ENCODE measurements around the gene ICA1.
"Not testable (repeated sequence)": the region's sequence is repeated elsewhere in the genome, so short reads cannot be mapped to it uniquely, and the experiment has no call there.

Gene ICA1

GRCh38 chr7:8255680-8256655, 6.0 kb downstream of the ICA1 start:
- no peak overlapping the region for H3K4me2 ChIP-seq
- H3K4me3 ChIP-seq = no peak overlapping the region
- no peak overlapping the region for H3K27ac ChIP-seq
- H3K9ac ChIP-seq = no peak overlapping the region
- H3K4me1 ChIP-seq = peaks cover 0 to 5% (median 3%) of the 10 kb centered on the region in 10 experiments; a peak in 12 of 20 replicates
- H3K36me3 ChIP-seq = no peaks in the 10 kb centered on the region
- peaks cover 0 to 15% (median 7%) of the 10 kb centered on the region in 11 experiments; a peak in 16 of 22 replicates for H3K27me3 ChIP-seq
- peaks cover 0 to 17% (median 0%) of the 10 kb centered on the region in 11 experiments; a peak in 5 of 22 replicates for H3K9me3 ChIP-seq (replicated peaks in 1 of 11)
- H4K20me1 ChIP-seq = no peaks in the 10 kb centered on the region
- TF ChIP-seq Cebpa-rat (IDR thresholded peaks at IDR 0.05) = no peak

- Histone ChIP-seq H3K36me3 (no peaks in the 10 kb centered on the region), H3K4me2 (no peak overlapping the region), H3K27me3 (peaks cover 0 to 2% (median 0%) of the 10 kb centered on the region in 11 experiments; a peak in 1 of 22 replicates), H3K4me1 (peaks cover 0 to 6% (median 0%) of the 10 kb centered on the region in 10 experiments; a peak in 6 of 20 replicates), H3K9ac (no peak overlapping the region), H3K9me3 (replicated peaks in 1 of 11) (peaks cover 0 to 17% (median 0%) of the 10 kb centered on the region in 11 experiments; a peak in 5 of 22 replicates), H4K20me1 (no peaks in the 10 kb centered on the region), H3K27ac (no peak overlapping the region), H3K4me3 (no peak overlapping the region)
- no peak for TF ChIP-seq Cebpa-rat (IDR thresholded peaks at IDR 0.05)
These were observed 7.3 kb downstream of the ICA1 start for GRCh38 chr7:8254667-8255066.

- Histone ChIP-seq H3K4me3 (no peak overlapping the region), H3K9me3 (replicated peaks in 1 of 11) (peaks cover 0 to 17% (median 0%) of the 10 kb centered on the region in 11 experiments; a peak in 5 of 22 replicates), H3K9ac (no peak overlapping the region), H3K27me3 (no peaks in the 10 kb centered on the region), H4K20me1 (no peaks in the 10 kb centered on the region), H3K4me2 (no peak overlapping the region), H3K36me3 (no peaks in the 10 kb centered on the region), H3K4me1 (peaks cover 0 to 11% (median 0%) of the 10 kb centered on the region in 10 experiments; a peak in 6 of 20 replicates), H3K27ac (no peak overlapping the region)
- no peak for TF ChIP-seq Cebpa-rat (IDR thresholded peaks at IDR 0.05)
These were observed 7.8 kb downstream of the ICA1 start for GRCh38 chr7:8254215-8254614.

- Histone ChIP-seq H3K9me3 (replicated peaks in 1 of 11) (peaks cover 0 to 10% (median 0%) of the 10 kb centered on the region in 11 experiments; a peak in 4 of 22 replicates), H3K27me3 (no peaks in the 10 kb centered on the region), H3K4me2 (no peak overlapping the region), H3K4me3 (no peak overlapping the region), H3K27ac (no peak overlapping the region), H4K20me1 (no peaks in the 10 kb centered on the region), H3K4me1 (peaks cover 0 to 14% (median 0%) of the 10 kb centered on the region in 10 experiments; a peak in 6 of 20 replicates), H3K9ac (no peak overlapping the region), H3K36me3 (no peaks in the 10 kb centered on the region)
- TF ChIP-seq Cebpa-rat (IDR thresholded peaks at IDR 0.05) = no peak
These were observed 10.8 kb downstream of the ICA1 start for GRCh38 chr7:8251195-8251594.

- Histone ChIP-seq H3K9ac (no peak overlapping the region), H3K27me3 (no peaks in the 10 kb centered on the region)
- no peak for TF ChIP-seq Cebpa-rat (IDR thresholded peaks at IDR 0.05)
These were observed 11.4 kb downstream of the ICA1 start for GRCh38 chr7:8250547-8250946.

GRCh38 chr7:8249121-8249520, 12.8 kb downstream of the ICA1 start:
- H3K27me3 ChIP-seq = no peaks in the 10 kb centered on the region
- H3K9ac ChIP-seq = no peak overlapping the region
- H3K36me3 ChIP-seq = no peaks in the 10 kb centered on the region
- H3K4me3 ChIP-seq = no peak overlapping the region
- H3K9me3 ChIP-seq (replicated peaks in 1 of 11) = peaks cover 0 to 9% (median 4%) of the 10 kb centered on the region in 11 experiments; a peak in 9 of 22 replicates
- TF ChIP-seq Cebpa-rat (IDR thresholded peaks at IDR 0.05) = no peak
- H3K4me1 ChIP-seq = peaks cover 0 to 14% (median 0%) of the 10 kb centered on the region in 10 experiments; a peak in 6 of 20 replicates
- no peak overlapping the region for H3K27ac ChIP-seq
- no peaks in the 10 kb centered on the region for H4K20me1 ChIP-seq
- peak overlapping the region in 2 of 11 experiments; percentile 15 to 28; a peak in 3 of 22 replicates for H3K4me2 ChIP-seq

More at GRCh38 chr7:8250547-8250946, 11.4 kb downstream of the ICA1 start:
- Histone ChIP-seq H4K20me1 (no peaks in the 10 kb centered on the region), H3K27ac (no peak overlapping the region), H3K4me3 (no peak overlapping the region), H3K4me2 (no peak overlapping the region), H3K4me1 (peaks cover 0 to 14% (median 0%) of the 10 kb centered on the region in 10 experiments; a peak in 6 of 20 replicates), H3K36me3 (no peaks in the 10 kb centered on the region), H3K9me3 (replicated peaks in 1 of 11) (peaks cover 0 to 5% (median 0%) of the 10 kb centered on the region in 11 experiments; a peak in 3 of 22 replicates)

GRCh38 chr7:8246020-8246419, 15.9 kb downstream of the ICA1 start:
- Histone ChIP-seq H3K4me3 (no peak overlapping the region), H3K36me3 (no peaks in the 10 kb centered on the region), H3K9me3 (replicated peaks in 1 of 11) (peaks cover 0 to 21% (median 13%) of the 10 kb centered on the region in 11 experiments; a peak in 14 of 22 replicates), H3K4me2 (no peak overlapping the region), H3K9ac (no peak overlapping the region), H3K27ac (no peak overlapping the region), H3K27me3 (no peaks in the 10 kb centered on the region), H4K20me1 (no peaks in the 10 kb centered on the region), H3K4me1 (peaks cover 0 to 14% (median 0%) of the 10 kb centered on the region in 10 experiments; a peak in 6 of 20 replicates)
- no peak for TF ChIP-seq Cebpa-rat (IDR thresholded peaks at IDR 0.05)

GRCh38 chr7:8245032-8245431, 16.9 kb downstream of the ICA1 start:
- not testable (repeated sequence) for H3K27me3 ChIP-seq, H3K27ac ChIP-seq, H3K36me3 ChIP-seq, H3K4me3 ChIP-seq, H4K20me1 ChIP-seq, H3K4me2 ChIP-seq, H3K9ac ChIP-seq
- Histone ChIP-seq H3K4me1 (peaks cover 0 to 12% (median 0%) of the 10 kb centered on the region in 10 experiments; a peak in 6 of 20 replicates), H3K9me3 (replicated peaks in 1 of 11) (peaks cover 0 to 21% (median 13%) of the 10 kb centered on the region in 11 experiments; a peak in 14 of 22 replicates)

- H4K20me1 ChIP-seq, H3K4me2 ChIP-seq, H3K9ac ChIP-seq, H3K27ac ChIP-seq, H3K27me3 ChIP-seq, H3K4me3 ChIP-seq, H3K36me3 ChIP-seq, H3K4me1 ChIP-seq: not testable (repeated sequence)
- H3K9me3 ChIP-seq (replicated peaks in 1 of 11) = peaks cover 0 to 21% (median 13%) of the 10 kb centered on the region in 11 experiments; a peak in 14 of 22 replicates
These were observed 18.9 kb downstream of the ICA1 start for GRCh38 chr7:8243059-8243458.

GRCh38 chr7:8239702-8240362, 22.1 kb downstream of the ICA1 start:
- H3K4me1 ChIP-seq, H3K4me2 ChIP-seq, H3K27ac ChIP-seq, H3K9ac ChIP-seq, H4K20me1 ChIP-seq, H3K27me3 ChIP-seq, H3K36me3 ChIP-seq, H3K4me3 ChIP-seq: not testable (repeated sequence)
- H3K9me3 ChIP-seq (replicated peaks in 1 of 11) = peaks cover 0 to 21% (median 13%) of the 10 kb centered on the region in 11 experiments; a peak in 14 of 22 replicates
